Ovary (tissue), 9 donors: ENCODE results near the gene ZPR1. TPM values are rescaled to one million over a fixed set of nuclear protein-coding genes. Genes with fewer than 3 reads are reported as not detected.
A peak's percentile ranks its signal among the peaks of the same experiment; 100 is the strongest.

ENCODE experiments used
- DNase-seq, 5 donors: peaks; one replicate each; pipeline ENCODE4 v3.0.0-alpha.2; 2019 to 2020
- H3K27ac ChIP-seq, 2 donors: fragments of 200-600 bp; one replicate each; pipeline versions ENCODE4 v1.5.1 to v1.8.0; 2019 to 2022
- H3K27me3 ChIP-seq: fragments of 200-600 bp; one replicate; pipeline ENCODE4 v1.8.0; 2022
- H3K36me3 ChIP-seq: fragments of 200-600 bp; sonication (generic); one replicate; pipeline ENCODE4 v1.5.1; 2019
- H3K4me1 ChIP-seq: one replicate; pipeline ENCODE4 v1.8.1; 2013; ENCODE audit warnings: mild to moderate bottlenecking, moderate library complexity; ENCODE audit not compliant: insufficient read depth
- H3K4me3 ChIP-seq: fragments of 200-600 bp; sonication (generic); one replicate; pipeline ENCODE4 v1.5.1; 2017
- H3K9me3 ChIP-seq, 2 donors: fragments of 200-600 bp in 1 of 2; sonication (generic) in 1 of 2; one replicate each; pipeline versions ENCODE4 v1.5.1 to v1.8.1; 2013 to 2019; ENCODE audit warnings: mild to moderate bottlenecking in 1 of 2, moderate library complexity in 1 of 2
- CTCF ChIP-seq, 3 donors: fragments of 450-650 bp in 2 of 3; fragments of 200-600 bp in 1 of 3; IDR thresholded peaks; one replicate each; pipeline versions ENCODE4 v1.5.1 to v1.8.0; 2016 to 2022; ENCODE audit warnings: antibody characterized with exemption in 3 of 3, mild to moderate bottlenecking in 1 of 3
- EP300 ChIP-seq: sonication (generic); formaldehyde crosslinking; IDR thresholded peaks from one replicate; pipeline ENCODE4 v1.6.1; 2017; ENCODE audit warnings: antibody characterized with exemption
- POLR2A ChIP-seq: fragments of 450-650 bp; IDR thresholded peaks from one replicate; pipeline ENCODE4 v1.6.1; 2017; ENCODE audit warnings: antibody characterized with exemption, mild to moderate bottlenecking, moderate library complexity
- WGBS, 3 donors: extraction: QIAGEN DNeasy Blood & Tissue Kit in 1 of 3; methylation state at CpG; one replicate each; pipeline versions ENCODE4 v1.1.5 to v1.1.7; 2013 to 2017; 5-methylcytosine and 5-hydroxymethylcytosine counted together
- intact Hi-C, 4 donors: fragments of 100-400 bp; cut with DNase I; formaldehyde crosslinking; loops; one replicate each; pipeline versions ENCODE4 v1.11.0 to v1.15.1; 2022 to 2023
- polyA plus RNA-seq, 2 donors: library from polyadenylated mRNA; stranded (reverse); fragments of 200-250 nt in 1 of 2; fragments of 350-450 nt in 1 of 2; fragmentation: Illumina TruSeq in 1 of 2; extraction: RNeasy Lipid Tissue Mini Kit (QIAGEN cat#74804) in 1 of 2; gene quantifications; one replicate each; pipeline ENCODE4 v1.2.3, GENCODE V29; 2013 to 2014
- total RNA-seq, 7 donors: library from RNA; depleted of rRNA in 2 of 7; stranded (reverse); fragments of >200 nt in 2 of 7; fragmentation: NEBNext Ultra II Directional in 3 of 7; extraction: Animal tissue kit (Norgen Biotek cat#: 25700) in 3 of 7; gene quantifications; one replicate each; pipeline versions ENCODE4 v1.1.0 to v1.2.4, GENCODE V29; 2016 to 2023
- donor health status: DM: no; HTN: no; CAD: no; lungs with moderate emphysema.
- donor health status: DM: no; HTN: no; CAD: no.
- donor health status: Bipolar disorder and iron deficiency.
- donor health status: DM: yes; HTN: yes; CAD: no.
- donor health status: DM: no; HTN: no; CAD: no.
- donor health status: DM: yes; HTN: yes; CAD: no.

The ZPR1 gene
- total and polyA plus RNA-seq, 9 donors = 12.0 to 68.7 (median 37.0) TPM

- WGBS, 3 donors = 25 to 38% (median 32%) methylated on average over 25 of the region's 25 CpGs
Measured at GRCh38 chr11:116732271-116733042, 55.4 kb downstream of the ZPR1 start.

GRCh38 chr11:116731821-116732220 lies 56.0 kb downstream of the ZPR1 start:
- Histone ChIP-seq H3K4me1 (no peaks in the 10 kb centered on the region), H3K9me3 (no peaks in the 10 kb centered on the region), H3K4me3 (no peak overlapping the region), H3K36me3 (no peaks in the 10 kb centered on the region), H3K27me3 (no peaks in the 10 kb centered on the region), H3K27ac (no peak overlapping the region)
- TF ChIP-seq CTCF (IDR thresholded peaks at IDR 0.05) = no peak
- TF ChIP-seq EP300 = no peak
- no peak for TF ChIP-seq POLR2A
- intact Hi-C loops = loop anchor here in 1 of 4 donors (5.0 kb wide), 1 partner anchor 495 kb away; no protein-coding TSS in a partner anchor
- 85 to 93% (median 85%) methylated on average over 2 of the region's 2 CpGs for WGBS, 3 donors
- DNase-seq = no peak

More at GRCh38 chr11:116732271-116733042, 55.4 kb downstream of the ZPR1 start:
- DNase-seq = peak; percentile 39 to 71 (median 62)
- TF ChIP-seq POLR2A = no peak
- TF ChIP-seq CTCF (IDR thresholded peaks at IDR 0.05) = peak; percentile 21 to 48 (median 44)
- Histone ChIP-seq H3K36me3 (no peaks in the 10 kb centered on the region), H3K4me3 (no peak overlapping the region), H3K4me1 (no peaks in the 10 kb centered on the region), H3K27me3 (no peaks in the 10 kb centered on the region), H3K27ac (no peak overlapping the region), H3K9me3 (no peaks in the 10 kb centered on the region)
- intact Hi-C loops = loop anchor here in 1 of 4 donors (5.0 kb wide), 1 partner anchor 495 kb away; no protein-coding TSS in a partner anchor

GRCh38 chr11:116731097-116731761 lies 56.6 kb downstream of the ZPR1 start:
- Histone ChIP-seq H3K27me3 (no peaks in the 10 kb centered on the region), H3K27ac (no peak overlapping the region), H3K4me3 (no peak overlapping the region), H3K4me1 (no peaks in the 10 kb centered on the region), H3K36me3 (no peaks in the 10 kb centered on the region), H3K9me3 (no peaks in the 10 kb centered on the region)
- 53 to 74% (median 73%) methylated on average over 11 of the region's 11 CpGs for WGBS, 3 donors
- intact Hi-C loops = loop anchor here in 1 of 4 donors (5.0 kb wide), 1 partner anchor 496 kb away; no protein-coding TSS in a partner anchor
- no peak for DNase-seq
- TF ChIP-seq EP300 = no peak
- TF ChIP-seq POLR2A = no peak
- TF ChIP-seq CTCF (IDR thresholded peaks at IDR 0.05) = no peak

- no peaks in the 10 kb centered on the region for H3K27me3 ChIP-seq
- TF ChIP-seq POLR2A (no peak), EP300 (no peak), CTCF (IDR thresholded peaks at IDR 0.05) (no peak)
- intact Hi-C loops = loop anchor here in 1 of 4 donors (5.0 kb wide), 1 partner anchor 497 kb away; no protein-coding TSS in a partner anchor
Measured at GRCh38 chr11:116730601-116731000, 57.2 kb downstream of the ZPR1 start.

More at GRCh38 chr11:116730601-116731000, 57.2 kb downstream of the ZPR1 start:
- H3K4me1 ChIP-seq = no peaks in the 10 kb centered on the region
- H3K4me3 ChIP-seq = no peak overlapping the region
- H3K36me3 ChIP-seq = no peaks in the 10 kb centered on the region
- H3K9me3 ChIP-seq = no peaks in the 10 kb centered on the region
- H3K27ac ChIP-seq = no peak overlapping the region
- 30 to 52% (median 39%) methylated on average over 6 of the region's 6 CpGs for WGBS, 3 donors
- peak in 1 of 5 donors; percentile 23 for DNase-seq
